H9 (cell line): ENCODE measurements around the gene HUS1. TPM values are rescaled to one million over a fixed set of nuclear protein-coding genes. Genes with fewer than 3 reads are reported as not detected.

Experiments
- DNase-seq: peaks from one replicate; pipeline ENCODE4 v3.0.0-alpha.2; 2017
- H2AFZ ChIP-seq: one replicate; pipeline ENCODE4 v1.6.1; 2013; ENCODE audit warnings: mild to moderate bottlenecking, low read length, control low read depth, moderate library complexity
- H2AK5ac ChIP-seq: 2 replicates; pipeline ENCODE4 v1.6.1; 2013; ENCODE audit warnings: low read length, control low read depth, mixed read lengths; ENCODE audit not compliant: insufficient read length
- H2BK120ac ChIP-seq: one replicate; pipeline ENCODE4 v1.6.1; 2013; ENCODE audit warnings: low read depth, mild to moderate bottlenecking, low read length, control low read depth, inconsistent platforms; ENCODE audit not compliant: poor library complexity, severe bottlenecking
- H2BK12ac ChIP-seq: 2 replicates; pipeline ENCODE4 v1.6.1; 2013; ENCODE audit warnings: low read length, control low read depth, mixed read lengths, low read depth; ENCODE audit not compliant: insufficient read length
- H2BK15ac ChIP-seq: 2 replicates; pipeline ENCODE4 v1.6.1; 2013; ENCODE audit warnings: low read depth, low read length, control low read depth
- H2BK20ac ChIP-seq: one replicate; pipeline ENCODE4 v1.6.1; 2013; ENCODE audit warnings: low read depth, mild to moderate bottlenecking, low read length, control low read depth, inconsistent platforms; ENCODE audit not compliant: poor library complexity, severe bottlenecking
- H2BK5ac ChIP-seq: 2 replicates; pipeline ENCODE4 v1.6.1; 2013; ENCODE audit warnings: low read length, control low read depth, mixed read lengths; ENCODE audit not compliant: insufficient read length
- H3K14ac ChIP-seq: 2 replicates; pipeline ENCODE4 v1.6.1; 2013; ENCODE audit warnings: low read length, control low read depth; ENCODE audit not compliant: insufficient read depth
- H3K18ac ChIP-seq: 2 replicates; pipeline ENCODE4 v1.6.1; 2013; ENCODE audit warnings: low read depth, mild to moderate bottlenecking, mixed read lengths, low read length, control low read depth; ENCODE audit not compliant: insufficient read length
- H3K23ac ChIP-seq: 2 replicates; pipeline ENCODE4 v1.6.1; 2013; ENCODE audit warnings: low read length, control low read depth, mixed read lengths, low read depth; ENCODE audit not compliant: insufficient read length
- H3K23me2 ChIP-seq: 2 replicates; pipeline ENCODE4 v1.6.1; 2013; ENCODE audit warnings: low read depth, mild to moderate bottlenecking, mixed read lengths, low read length, control low read depth; ENCODE audit not compliant: insufficient read length, poor library complexity, severe bottlenecking
- H3K27ac ChIP-seq: 2 replicates; pipeline ENCODE4 v1.5.1; 2013; ENCODE audit warnings: low read length, control low read depth, mixed read lengths, low read depth; ENCODE audit not compliant: insufficient read length
- H3K27me3 ChIP-seq: 2 replicates; pipeline ENCODE4 v1.6.1; 2013; ENCODE audit warnings: low read length, control low read depth, inconsistent platforms; ENCODE audit not compliant: insufficient read depth
- H3K4ac ChIP-seq: 2 replicates; pipeline ENCODE4 v1.6.1; 2013; ENCODE audit warnings: low read depth, mild to moderate bottlenecking, control low read depth, inconsistent platforms, low read length, moderate library complexity
- H3K4me1 ChIP-seq: 2 replicates; pipeline ENCODE4 v1.6.1; 2013; ENCODE audit warnings: low read length, control low read depth, inconsistent platforms; ENCODE audit not compliant: insufficient read depth
- H3K4me2 ChIP-seq: 2 replicates; pipeline ENCODE4 v1.6.1; 2013; ENCODE audit warnings: low read length, control low read depth, mixed read lengths; ENCODE audit not compliant: insufficient read length, insufficient read depth
- H3K56ac ChIP-seq: 2 replicates; pipeline ENCODE4 v1.6.1; 2013; ENCODE audit warnings: low read depth, mild to moderate bottlenecking, mixed read lengths, low read length, control low read depth; ENCODE audit not compliant: insufficient read length
- H3K79me1 ChIP-seq: 2 replicates; pipeline ENCODE4 v1.6.1; 2013; ENCODE audit warnings: low read depth, mild to moderate bottlenecking, moderate library complexity, low read length, control low read depth, inconsistent platforms; ENCODE audit not compliant: insufficient read depth, poor library complexity, severe bottlenecking
- H3K79me2 ChIP-seq: 2 replicates; pipeline ENCODE4 v1.6.1; 2013; ENCODE audit warnings: low read length, control low read depth, inconsistent platforms; ENCODE audit not compliant: insufficient read depth
- H3K9ac ChIP-seq: 2 replicates; pipeline ENCODE4 v1.6.1; 2013; ENCODE audit warnings: low read length, control low read depth, mixed read lengths; ENCODE audit not compliant: insufficient read length; ENCODE audit errors: extremely low read depth
- H3K9me3 ChIP-seq: one replicate; pipeline ENCODE4 v1.6.1; 2013; ENCODE audit warnings: low read depth, low read length, inconsistent platforms; ENCODE audit not compliant: control insufficient read depth
- H3T11ph ChIP-seq: one replicate; pipeline ENCODE4 v1.6.1; 2013; ENCODE audit warnings: mild to moderate bottlenecking, low read length, control low read depth, inconsistent platforms
- H4K20me1 ChIP-seq: one replicate; pipeline ENCODE4 v1.6.1; 2013; ENCODE audit not compliant: control insufficient read depth, insufficient read length, insufficient read depth
- H4K5ac ChIP-seq: 2 replicates; pipeline ENCODE4 v1.6.1; 2013; ENCODE audit warnings: low read depth, mild to moderate bottlenecking, mixed read lengths, low read length, control low read depth; ENCODE audit not compliant: insufficient read length
- H4K8ac ChIP-seq: replicated peaks from 2 replicates; pipeline ENCODE4 v1.6.1; 2013; ENCODE audit warnings: low read length, control low read depth, mixed read lengths, low read depth; ENCODE audit not compliant: insufficient read length
- H4K91ac ChIP-seq: 2 replicates; pipeline ENCODE4 v1.6.1; 2013; ENCODE audit warnings: low read depth, mild to moderate bottlenecking, moderate library complexity, mixed read lengths, low read length, control low read depth; ENCODE audit not compliant: insufficient read length
- H3K27ac Mint-ChIP-seq, 3 experiments: 2 replicates in 2 of 3; 3 replicates in 1 of 3; pipeline ENCODE4 v1.8.0; 2020 to 2021; ENCODE audit warnings: mixed read lengths in 3 of 3, mild to moderate bottlenecking in 1 of 3, moderate library complexity in 1 of 3
- H3K27me3 Mint-ChIP-seq: 2 replicates; pipeline ENCODE4 v1.8.0; 2021; ENCODE audit warnings: low read depth, mild to moderate bottlenecking, moderate library complexity, mixed read lengths
- H3K36me3 Mint-ChIP-seq, 3 experiments: 2 replicates in 2 of 3; 3 replicates in 1 of 3; pipeline ENCODE4 v1.8.0; 2020 to 2021; ENCODE audit warnings: low read depth in 3 of 3, mixed read lengths in 3 of 3; ENCODE audit not compliant: insufficient read depth in 1 of 3
- H3K4me1 Mint-ChIP-seq, 2 experiments: 2 replicates each; pipeline ENCODE4 v1.8.0; 2020; ENCODE audit warnings: mixed read lengths in 2 of 2
- H3K4me3 Mint-ChIP-seq, 2 experiments: 2 replicates in 1 of 2; 3 replicates in 1 of 2; pipeline ENCODE4 v1.8.0; 2020 to 2021; ENCODE audit warnings: mild to moderate bottlenecking in 2 of 2, mixed read lengths in 2 of 2, moderate library complexity in 1 of 2
- H3K9me3 Mint-ChIP-seq, 2 experiments: 2 replicates in 1 of 2; 3 replicates in 1 of 2; pipeline ENCODE4 v1.8.0; 2020; ENCODE audit warnings: mild to moderate bottlenecking in 2 of 2, mixed read lengths in 2 of 2, moderate library complexity in 1 of 2
- WGBS: extraction: QIAGEN DNeasy Blood & Tissue Kit; methylation state at CpG from one replicate; pipeline ENCODE4 v1.1.7; 2013; ENCODE audit warnings: missing lambda C conversion rate, low lambda C conversion rate, mixed read lengths; ENCODE audit not compliant: insufficient read length; ENCODE audit errors: extremely low coverage; 5-methylcytosine and 5-hydroxymethylcytosine counted together
- total RNA-seq: library from RNA; stranded (reverse); gene quantifications from 2 replicates; pipeline ENCODE4 v1.2.1, GENCODE V29; 2021
- TF ChIP-seq, protein P1 (sequence below): fragments of 200-600 bp; sonication (generic); conservative IDR thresholded peaks from 3 replicates; pipeline ENCODE4 v1.8.0; 2021; ENCODE audit warnings: antibody characterized with exemption, mild to moderate bottlenecking

Gene HUS1
- total RNA-seq, 1 experiment from 2014 or later = 43.1 TPM

DNA sequence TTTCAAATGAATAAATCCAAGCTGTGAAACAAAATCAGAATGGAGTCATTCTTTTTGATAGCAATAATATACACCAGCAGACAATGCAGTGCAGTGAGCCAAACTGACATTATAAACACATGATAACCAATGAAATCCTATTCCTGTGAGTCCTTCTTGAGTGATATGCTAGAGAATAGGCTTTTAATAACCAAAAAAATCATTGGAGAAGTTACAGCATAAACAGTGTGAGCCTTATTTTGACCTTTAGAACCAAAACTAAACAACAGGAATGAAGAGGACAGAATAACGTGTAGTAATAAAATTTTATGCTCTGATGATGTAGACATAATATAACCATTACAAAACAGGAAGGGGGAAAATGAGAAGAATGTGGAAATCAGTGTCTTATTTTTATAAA, 8.7 kb downstream of the HUS1 start:
- Histone ChIP-seq H3K4me1 (no peaks in the 10 kb centered on the region), H4K91ac (no peak overlapping the region), H3K14ac (no peak overlapping the region), H2BK15ac (no peak overlapping the region), H3K23ac (no peak overlapping the region), H2BK120ac (no peak overlapping the region), H2BK5ac (no peak overlapping the region), H2AFZ (no peak overlapping the region), H2BK20ac (no peak overlapping the region), H3K27ac (no peak overlapping the region), H4K8ac (no peak overlapping the region), H4K20me1 (no peaks in the 10 kb centered on the region), H3K27me3 (no peaks in the 10 kb centered on the region), H3K9ac (no peak overlapping the region), H2BK12ac (no peak overlapping the region), H3K4me2 (no peak overlapping the region), H3K18ac (no peak overlapping the region), H4K5ac (no peak overlapping the region), H2AK5ac (no peak overlapping the region), H3K4ac (no peak overlapping the region), H3K23me2 (no peaks in the 10 kb centered on the region), H3K79me1 (no peaks in the 10 kb centered on the region), H3T11ph (no peak overlapping the region), H3K79me2 (no peaks in the 10 kb centered on the region), H3K9me3 (no peaks in the 10 kb centered on the region), H3K56ac (no peak overlapping the region)
- Mint-ChIP-seq H3K4me3 (no peak overlapping the region), H3K27ac (no peak overlapping the region), H3K27me3 (no peaks in the 10 kb centered on the region), H3K9me3 (no peaks in the 10 kb centered on the region; a peak in 1 of 5 replicates), H3K36me3 (peaks cover 49 to 88% (median 81%) of the 10 kb centered on the region in 3 experiments; a peak in 6 of 7 replicates), H3K4me1 (peaks cover 8 to 11% of the 10 kb centered on the region in 2 experiments)
- no peak for DNase-seq
- WGBS = no CpG with 5 or more reads among the region's 1 CpG
- TF ChIP-seq, protein P1, sequence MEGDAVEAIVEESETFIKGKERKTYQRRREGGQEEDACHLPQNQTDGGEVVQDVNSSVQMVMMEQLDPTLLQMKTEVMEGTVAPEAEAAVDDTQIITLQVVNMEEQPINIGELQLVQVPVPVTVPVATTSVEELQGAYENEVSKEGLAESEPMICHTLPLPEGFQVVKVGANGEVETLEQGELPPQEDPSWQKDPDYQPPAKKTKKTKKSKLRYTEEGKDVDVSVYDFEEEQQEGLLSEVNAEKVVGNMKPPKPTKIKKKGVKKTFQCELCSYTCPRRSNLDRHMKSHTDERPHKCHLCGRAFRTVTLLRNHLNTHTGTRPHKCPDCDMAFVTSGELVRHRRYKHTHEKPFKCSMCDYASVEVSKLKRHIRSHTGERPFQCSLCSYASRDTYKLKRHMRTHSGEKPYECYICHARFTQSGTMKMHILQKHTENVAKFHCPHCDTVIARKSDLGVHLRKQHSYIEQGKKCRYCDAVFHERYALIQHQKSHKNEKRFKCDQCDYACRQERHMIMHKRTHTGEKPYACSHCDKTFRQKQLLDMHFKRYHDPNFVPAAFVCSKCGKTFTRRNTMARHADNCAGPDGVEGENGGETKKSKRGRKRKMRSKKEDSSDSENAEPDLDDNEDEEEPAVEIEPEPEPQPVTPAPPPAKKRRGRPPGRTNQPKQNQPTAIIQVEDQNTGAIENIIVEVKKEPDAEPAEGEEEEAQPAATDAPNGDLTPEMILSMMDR = no peak
